Ovary (tissue), 9 donors: ENCODE measurements around the gene GPC3. TPM values are rescaled to one million over a fixed set of nuclear protein-coding genes. Genes with fewer than 3 reads are reported as not detected.

ENCODE experiments used
- DNase-seq, 5 donors: peaks; one replicate each; pipeline ENCODE4 v3.0.0-alpha.2; 2019 to 2020
- H3K27ac ChIP-seq, 2 donors: fragments of 200-600 bp; one replicate each; pipeline versions ENCODE4 v1.5.1 to v1.8.0; 2019 to 2022
- H3K27me3 ChIP-seq: fragments of 200-600 bp; one replicate; pipeline ENCODE4 v1.8.0; 2022
- H3K36me3 ChIP-seq: fragments of 200-600 bp; sonication (generic); one replicate; pipeline ENCODE4 v1.5.1; 2019
- H3K4me1 ChIP-seq: one replicate; pipeline ENCODE4 v1.8.1; 2013; ENCODE audit warnings: mild to moderate bottlenecking, moderate library complexity; ENCODE audit not compliant: insufficient read depth
- H3K4me3 ChIP-seq: fragments of 200-600 bp; sonication (generic); one replicate; pipeline ENCODE4 v1.5.1; 2017
- H3K9me3 ChIP-seq, 2 donors: fragments of 200-600 bp in 1 of 2; sonication (generic) in 1 of 2; one replicate each; pipeline versions ENCODE4 v1.5.1 to v1.8.1; 2013 to 2019; ENCODE audit warnings: mild to moderate bottlenecking in 1 of 2, moderate library complexity in 1 of 2
- EP300 ChIP-seq: sonication (generic); formaldehyde crosslinking; IDR thresholded peaks from one replicate; pipeline ENCODE4 v1.6.1; 2017; ENCODE audit warnings: antibody characterized with exemption
- POLR2A ChIP-seq: fragments of 450-650 bp; IDR thresholded peaks from one replicate; pipeline ENCODE4 v1.6.1; 2017; ENCODE audit warnings: antibody characterized with exemption, mild to moderate bottlenecking, moderate library complexity
- WGBS, 3 donors: extraction: QIAGEN DNeasy Blood & Tissue Kit in 1 of 3; methylation state at CpG; one replicate each; pipeline versions ENCODE4 v1.1.5 to v1.1.7; 2013 to 2017; 5-methylcytosine and 5-hydroxymethylcytosine counted together
- intact Hi-C, 4 donors: fragments of 100-400 bp; cut with DNase I; formaldehyde crosslinking; loops; one replicate each; pipeline versions ENCODE4 v1.11.0 to v1.15.1; 2022 to 2023
- polyA plus RNA-seq, 2 donors: library from polyadenylated mRNA; stranded (reverse); fragments of 200-250 nt in 1 of 2; fragments of 350-450 nt in 1 of 2; fragmentation: Illumina TruSeq in 1 of 2; extraction: RNeasy Lipid Tissue Mini Kit (QIAGEN cat#74804) in 1 of 2; gene quantifications; one replicate each; pipeline ENCODE4 v1.2.3, GENCODE V29; 2013 to 2014
- total RNA-seq, 7 donors: library from RNA; depleted of rRNA in 2 of 7; stranded (reverse); fragments of >200 nt in 2 of 7; fragmentation: NEBNext Ultra II Directional in 3 of 7; extraction: Animal tissue kit (Norgen Biotek cat#: 25700) in 3 of 7; gene quantifications; one replicate each; pipeline versions ENCODE4 v1.1.0 to v1.2.4, GENCODE V29; 2016 to 2023
- TF ChIP-seq, protein P1 (sequence below), 3 donors: fragments of 450-650 bp in 2 of 3; fragments of 200-600 bp in 1 of 3; IDR thresholded peaks; one replicate each; pipeline versions ENCODE4 v1.5.1 to v1.8.0; 2016 to 2022; ENCODE audit warnings: antibody characterized with exemption in 3 of 3, mild to moderate bottlenecking in 1 of 3
- donor health status: DM: no; HTN: no; CAD: no; lungs with moderate emphysema.
- donor health status: DM: no; HTN: no; CAD: no.
- donor health status: Bipolar disorder and iron deficiency.
- donor health status: DM: yes; HTN: yes; CAD: no.
- donor health status: DM: no; HTN: no; CAD: no.
- donor health status: DM: yes; HTN: yes; CAD: no.

Gene GPC3
- total and polyA plus RNA-seq, 9 donors: 4.5 to 91.8 (median 12.1) TPM

DNA sequence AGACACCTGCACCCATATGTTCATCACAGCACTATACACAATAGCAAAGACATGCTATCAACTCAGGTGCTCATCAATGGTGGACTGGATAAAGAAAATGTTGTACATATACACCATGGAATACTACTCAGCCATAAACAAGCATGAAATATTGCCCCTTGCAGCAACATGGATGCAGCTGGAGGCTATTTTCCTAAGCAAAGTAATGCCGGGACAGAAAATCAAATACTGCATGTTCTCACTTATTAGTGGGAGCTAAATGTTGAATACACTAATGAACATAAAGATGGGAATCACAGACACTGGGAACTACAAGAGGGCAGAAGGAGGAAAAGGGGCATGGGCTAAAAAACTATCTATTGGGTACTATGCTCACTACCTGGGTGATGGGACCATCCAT lies 278.5 kb downstream of the GPC3 start:
- intact Hi-C loops: no loop called here
- 92 to 97% (median 92%) methylated on average over 1 of the region's 1 CpG for whole genome bisulfite sequencing, 3 donors

GRCh38 chrX:133702230-133702629 lies 283.2 kb downstream of the GPC3 start:
- Histone ChIP-seq H3K4me3 (no peak overlapping the region), H3K9me3 (no peaks in the 10 kb centered on the region), H3K27me3 (no peaks in the 10 kb centered on the region), H3K27ac (no peak overlapping the region), H3K36me3 (no peaks in the 10 kb centered on the region), H3K4me1 (no peaks in the 10 kb centered on the region)
- no peak for DNase-seq
- intact Hi-C loops: no loop called here
- TF ChIP-seq, protein P1, sequence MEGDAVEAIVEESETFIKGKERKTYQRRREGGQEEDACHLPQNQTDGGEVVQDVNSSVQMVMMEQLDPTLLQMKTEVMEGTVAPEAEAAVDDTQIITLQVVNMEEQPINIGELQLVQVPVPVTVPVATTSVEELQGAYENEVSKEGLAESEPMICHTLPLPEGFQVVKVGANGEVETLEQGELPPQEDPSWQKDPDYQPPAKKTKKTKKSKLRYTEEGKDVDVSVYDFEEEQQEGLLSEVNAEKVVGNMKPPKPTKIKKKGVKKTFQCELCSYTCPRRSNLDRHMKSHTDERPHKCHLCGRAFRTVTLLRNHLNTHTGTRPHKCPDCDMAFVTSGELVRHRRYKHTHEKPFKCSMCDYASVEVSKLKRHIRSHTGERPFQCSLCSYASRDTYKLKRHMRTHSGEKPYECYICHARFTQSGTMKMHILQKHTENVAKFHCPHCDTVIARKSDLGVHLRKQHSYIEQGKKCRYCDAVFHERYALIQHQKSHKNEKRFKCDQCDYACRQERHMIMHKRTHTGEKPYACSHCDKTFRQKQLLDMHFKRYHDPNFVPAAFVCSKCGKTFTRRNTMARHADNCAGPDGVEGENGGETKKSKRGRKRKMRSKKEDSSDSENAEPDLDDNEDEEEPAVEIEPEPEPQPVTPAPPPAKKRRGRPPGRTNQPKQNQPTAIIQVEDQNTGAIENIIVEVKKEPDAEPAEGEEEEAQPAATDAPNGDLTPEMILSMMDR (IDR thresholded peaks at IDR 0.05): no peak
- TF ChIP-seq EP300 (no peak), POLR2A (no peak)

More for the DNA sequence above, 278.5 kb downstream of the GPC3 start:
- Histone ChIP-seq H3K36me3 (no peaks in the 10 kb centered on the region), H3K4me1 (no peaks in the 10 kb centered on the region), H3K27me3 (no peaks in the 10 kb centered on the region), H3K27ac (no peak overlapping the region), H3K4me3 (no peak overlapping the region), H3K9me3 (no peaks in the 10 kb centered on the region)
- no peak for DNase-seq
- TF ChIP-seq EP300 (no peak), POLR2A (no peak)
- TF ChIP-seq, protein P1 (IDR thresholded peaks at IDR 0.05): no peak

DNA sequence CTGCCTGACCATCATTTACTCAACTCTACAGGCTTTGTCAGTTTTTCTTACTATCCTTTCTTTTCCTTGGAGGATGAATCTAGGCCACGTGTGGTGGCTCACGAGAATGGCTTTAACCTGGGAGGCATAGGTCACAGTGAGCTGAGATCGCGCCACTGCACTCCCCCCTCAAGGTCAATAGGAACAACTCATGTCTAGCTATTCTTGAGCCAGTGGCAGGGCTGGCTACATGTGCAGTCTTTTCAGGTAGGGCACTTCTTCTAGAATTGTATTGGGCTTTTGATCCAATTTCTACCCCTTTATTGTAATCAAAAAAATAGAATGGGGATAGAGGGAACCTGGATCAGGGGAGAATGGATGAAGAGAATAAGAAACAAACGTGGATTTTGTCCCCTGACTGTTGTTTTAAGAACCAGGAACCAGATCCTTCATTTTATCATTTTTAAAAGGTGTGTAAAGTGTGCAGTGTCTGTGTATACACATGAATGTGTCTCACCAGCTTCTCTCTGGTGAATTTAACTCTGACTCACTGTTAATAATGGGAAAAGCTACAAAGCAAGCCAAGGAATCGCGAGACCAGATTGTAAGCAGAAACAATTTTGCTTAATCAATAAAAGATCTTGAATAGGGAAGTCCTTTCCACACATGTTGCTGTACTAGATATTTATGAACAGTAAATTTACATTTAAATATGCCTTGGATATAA lies 286.2 kb downstream of the GPC3 start:
- H3K4me1 ChIP-seq: no peaks in the 10 kb centered on the region
- no peak for DNase-seq
- H3K36me3 ChIP-seq: no peaks in the 10 kb centered on the region
- H3K27me3 ChIP-seq: no peaks in the 10 kb centered on the region
- TF ChIP-seq EP300 (no peak), POLR2A (no peak)
- TF ChIP-seq, protein P1 (IDR thresholded peaks at IDR 0.05): no peak
- no peaks in the 10 kb centered on the region for H3K9me3 ChIP-seq
- H3K4me3 ChIP-seq: no peak overlapping the region
- 67 to 74% (median 68%) methylated on average over 7 of the region's 7 CpGs for WGBS, 3 donors
- intact Hi-C loops: no loop called here
- H3K27ac ChIP-seq: no peak overlapping the region

DNA sequence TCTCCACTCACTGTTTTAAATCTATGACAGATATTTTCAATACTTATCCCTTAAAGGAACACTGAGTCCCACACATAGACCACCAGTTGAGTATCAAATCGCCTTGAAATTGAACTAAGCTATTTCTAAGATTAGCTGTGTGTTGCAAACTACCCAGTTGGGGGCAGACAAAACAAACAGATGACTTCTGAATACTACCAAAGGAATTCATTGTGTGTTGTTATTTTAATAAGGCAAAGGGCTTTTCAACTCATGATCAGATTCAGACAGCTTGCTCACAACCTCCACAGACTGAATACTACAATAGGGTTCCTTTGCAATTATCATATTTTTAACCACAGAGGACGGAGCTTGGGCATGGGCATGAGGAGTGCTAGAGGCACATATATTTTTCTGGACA lies 287.1 kb downstream of the GPC3 start:
- no peak for DNase-seq
- intact Hi-C loops: no loop called here
- WGBS, 3 donors: 14 to 25% (median 25%) methylated on average over 2 of the region's 2 CpGs

More for the DNA sequence above, 287.1 kb downstream of the GPC3 start:
- no peaks in the 10 kb centered on the region for H3K27me3 ChIP-seq
- TF ChIP-seq POLR2A (no peak), EP300 (no peak)
- TF ChIP-seq, protein P1 (IDR thresholded peaks at IDR 0.05): no peak
- no peaks in the 10 kb centered on the region for H3K36me3 ChIP-seq
- H3K4me3 ChIP-seq: no peak overlapping the region
- no peaks in the 10 kb centered on the region for H3K4me1 ChIP-seq
- H3K9me3 ChIP-seq: no peaks in the 10 kb centered on the region
- H3K27ac ChIP-seq: no peak overlapping the region
